Loucy (cell line): ENCODE data around the gene TRAF2.

ENCODE experiments used
- EZH2phosphoT487 ChIP-seq: fragments of 200-600 bp; IDR thresholded peaks from 2 replicates; pipeline ENCODE4 v1.6.1; 2018; ENCODE audit warnings: antibody characterized with exemption, mild to moderate bottlenecking, moderate library complexity, borderline replicate concordance
- TF ChIP-seq, protein P1 (sequence below): fragments of 200-600 bp; sonication (generic); conservative IDR thresholded peaks from 2 replicates; pipeline ENCODE4 v1.5.1; 2014; ENCODE audit warnings: mild to moderate bottlenecking, antibody characterized with exemption, low read length

DNA sequence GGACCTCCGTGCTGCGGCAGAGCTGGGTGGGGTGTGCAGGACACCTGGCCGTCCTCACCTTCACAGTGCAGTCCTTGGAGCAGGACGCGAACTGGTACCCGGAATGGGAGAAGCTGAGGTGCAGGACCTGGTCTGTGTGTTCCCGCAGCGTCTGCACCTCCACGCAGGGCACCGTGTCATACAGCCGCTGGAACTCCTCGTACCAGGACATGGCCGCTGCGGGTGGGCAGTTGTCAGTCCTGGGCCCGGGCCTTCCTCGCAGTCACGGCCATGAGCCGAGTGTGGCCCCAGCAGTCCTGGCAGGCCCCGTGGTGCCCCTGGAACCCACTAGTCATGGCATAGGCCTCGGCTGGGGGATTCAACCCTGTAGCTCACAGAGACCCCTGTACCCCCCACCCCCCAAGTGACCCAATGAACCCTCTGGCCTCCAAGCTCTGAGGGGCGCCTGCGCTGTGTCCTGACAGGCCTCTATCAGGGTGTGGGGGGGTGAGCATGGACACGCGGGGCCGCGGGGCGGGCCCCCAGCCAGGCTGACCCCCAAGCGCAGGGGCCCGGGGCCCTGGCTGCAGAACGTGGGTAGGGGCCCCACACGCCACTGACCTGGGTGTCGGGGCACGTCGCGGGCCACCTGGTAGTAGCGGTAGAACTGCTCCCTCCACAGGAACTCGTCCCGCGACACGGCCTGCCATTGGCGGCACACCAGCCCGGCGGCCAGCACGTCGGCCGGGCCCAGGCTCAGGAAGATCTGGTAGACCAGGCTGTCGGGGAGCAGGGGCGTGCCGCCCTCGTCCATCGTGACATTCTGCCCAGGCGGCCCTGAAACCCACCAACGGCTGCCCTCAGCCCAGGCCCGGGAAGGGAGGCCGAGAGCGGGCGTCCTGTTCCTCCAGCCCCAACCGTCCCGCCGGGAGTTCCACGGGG, 57.2 kb downstream of the TRAF2 start:
- TF ChIP-seq, protein P1, sequence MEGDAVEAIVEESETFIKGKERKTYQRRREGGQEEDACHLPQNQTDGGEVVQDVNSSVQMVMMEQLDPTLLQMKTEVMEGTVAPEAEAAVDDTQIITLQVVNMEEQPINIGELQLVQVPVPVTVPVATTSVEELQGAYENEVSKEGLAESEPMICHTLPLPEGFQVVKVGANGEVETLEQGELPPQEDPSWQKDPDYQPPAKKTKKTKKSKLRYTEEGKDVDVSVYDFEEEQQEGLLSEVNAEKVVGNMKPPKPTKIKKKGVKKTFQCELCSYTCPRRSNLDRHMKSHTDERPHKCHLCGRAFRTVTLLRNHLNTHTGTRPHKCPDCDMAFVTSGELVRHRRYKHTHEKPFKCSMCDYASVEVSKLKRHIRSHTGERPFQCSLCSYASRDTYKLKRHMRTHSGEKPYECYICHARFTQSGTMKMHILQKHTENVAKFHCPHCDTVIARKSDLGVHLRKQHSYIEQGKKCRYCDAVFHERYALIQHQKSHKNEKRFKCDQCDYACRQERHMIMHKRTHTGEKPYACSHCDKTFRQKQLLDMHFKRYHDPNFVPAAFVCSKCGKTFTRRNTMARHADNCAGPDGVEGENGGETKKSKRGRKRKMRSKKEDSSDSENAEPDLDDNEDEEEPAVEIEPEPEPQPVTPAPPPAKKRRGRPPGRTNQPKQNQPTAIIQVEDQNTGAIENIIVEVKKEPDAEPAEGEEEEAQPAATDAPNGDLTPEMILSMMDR = no peak
- TF ChIP-seq EZH2phosphoT487 = no peak
